ENCODE measurements around the gene LONP1.

Gene LONP1

DNA sequence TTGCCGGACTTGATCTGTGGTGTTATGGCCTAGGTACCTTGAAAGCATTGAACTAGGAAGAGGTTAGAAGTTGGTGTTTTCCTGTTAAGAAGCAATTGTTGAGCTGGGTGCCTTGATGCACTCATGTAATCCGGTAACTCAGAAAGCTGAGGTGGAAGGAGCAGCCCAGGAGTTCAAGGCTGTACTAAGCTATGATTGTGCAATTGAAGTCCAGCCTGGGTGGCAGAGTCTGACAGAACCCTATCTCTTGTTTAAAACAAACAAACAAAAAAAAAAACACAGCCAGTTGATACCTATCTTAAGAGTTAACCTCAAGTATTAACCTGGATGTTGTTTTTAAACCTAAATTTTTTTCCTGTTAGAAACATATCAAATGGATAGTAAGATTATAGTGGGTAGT lies 77.7 kb downstream of the LONP1 start:
- DNase-seq (ENCODE audit: low read depth) = no peak
- no peak overlapping the region for H3K4me3 ChIP-seq (ENCODE audit: low read length)
- TF ChIP-seq, protein P1, sequence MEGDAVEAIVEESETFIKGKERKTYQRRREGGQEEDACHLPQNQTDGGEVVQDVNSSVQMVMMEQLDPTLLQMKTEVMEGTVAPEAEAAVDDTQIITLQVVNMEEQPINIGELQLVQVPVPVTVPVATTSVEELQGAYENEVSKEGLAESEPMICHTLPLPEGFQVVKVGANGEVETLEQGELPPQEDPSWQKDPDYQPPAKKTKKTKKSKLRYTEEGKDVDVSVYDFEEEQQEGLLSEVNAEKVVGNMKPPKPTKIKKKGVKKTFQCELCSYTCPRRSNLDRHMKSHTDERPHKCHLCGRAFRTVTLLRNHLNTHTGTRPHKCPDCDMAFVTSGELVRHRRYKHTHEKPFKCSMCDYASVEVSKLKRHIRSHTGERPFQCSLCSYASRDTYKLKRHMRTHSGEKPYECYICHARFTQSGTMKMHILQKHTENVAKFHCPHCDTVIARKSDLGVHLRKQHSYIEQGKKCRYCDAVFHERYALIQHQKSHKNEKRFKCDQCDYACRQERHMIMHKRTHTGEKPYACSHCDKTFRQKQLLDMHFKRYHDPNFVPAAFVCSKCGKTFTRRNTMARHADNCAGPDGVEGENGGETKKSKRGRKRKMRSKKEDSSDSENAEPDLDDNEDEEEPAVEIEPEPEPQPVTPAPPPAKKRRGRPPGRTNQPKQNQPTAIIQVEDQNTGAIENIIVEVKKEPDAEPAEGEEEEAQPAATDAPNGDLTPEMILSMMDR (conservative IDR thresholded peaks at IDR 0.05; ENCODE audit: low read depth, low read length) = no peak
